Adrenal gland (tissue), 5 donors: ENCODE results near the gene UBE2D2.

Source experiments
- POLR2A ChIP-seq, 2 donors: fragments of 450-650 bp; IDR thresholded peaks; one replicate each; pipeline ENCODE4 v1.6.1; 2017; ENCODE audit warnings: antibody characterized with exemption in 2 of 2, mild to moderate bottlenecking in 2 of 2, moderate library complexity in 1 of 2
- TF ChIP-seq, protein P1 (sequence below), 6 experiments: fragments of 450-650 bp in 4 of 6; fragments of 200-600 bp in 2 of 6; sonication (generic) in 1 of 6; IDR thresholded peaks; 1 replicate in 5 of 6; 2 replicates in 1 of 6; pipeline versions ENCODE4 v1.5.1 to v1.8.0; 2016 to 2021; ENCODE audit warnings: antibody characterized with exemption in 6 of 6, mild to moderate bottlenecking in 2 of 6, moderate library complexity in 1 of 6
- donor health status: DM: no; HTN: no; CAD: no.

GRCh38 chr5:139641116-139642080 lies 80.3 kb downstream of the UBE2D2 start:
- TF ChIP-seq, protein P1, sequence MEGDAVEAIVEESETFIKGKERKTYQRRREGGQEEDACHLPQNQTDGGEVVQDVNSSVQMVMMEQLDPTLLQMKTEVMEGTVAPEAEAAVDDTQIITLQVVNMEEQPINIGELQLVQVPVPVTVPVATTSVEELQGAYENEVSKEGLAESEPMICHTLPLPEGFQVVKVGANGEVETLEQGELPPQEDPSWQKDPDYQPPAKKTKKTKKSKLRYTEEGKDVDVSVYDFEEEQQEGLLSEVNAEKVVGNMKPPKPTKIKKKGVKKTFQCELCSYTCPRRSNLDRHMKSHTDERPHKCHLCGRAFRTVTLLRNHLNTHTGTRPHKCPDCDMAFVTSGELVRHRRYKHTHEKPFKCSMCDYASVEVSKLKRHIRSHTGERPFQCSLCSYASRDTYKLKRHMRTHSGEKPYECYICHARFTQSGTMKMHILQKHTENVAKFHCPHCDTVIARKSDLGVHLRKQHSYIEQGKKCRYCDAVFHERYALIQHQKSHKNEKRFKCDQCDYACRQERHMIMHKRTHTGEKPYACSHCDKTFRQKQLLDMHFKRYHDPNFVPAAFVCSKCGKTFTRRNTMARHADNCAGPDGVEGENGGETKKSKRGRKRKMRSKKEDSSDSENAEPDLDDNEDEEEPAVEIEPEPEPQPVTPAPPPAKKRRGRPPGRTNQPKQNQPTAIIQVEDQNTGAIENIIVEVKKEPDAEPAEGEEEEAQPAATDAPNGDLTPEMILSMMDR (IDR thresholded peaks at IDR 0.05) = no peak
- no peak for TF ChIP-seq POLR2A (IDR thresholded peaks at IDR 0.05)
